Adipose tissue (tissue), 3 donors: ENCODE measurements around the gene S100A13. TPM values are rescaled to one million over a fixed set of nuclear protein-coding genes. Genes with fewer than 3 reads are reported as not detected.
A peak's percentile ranks its signal among the peaks of the same experiment; 100 is the strongest.

Experiments used
- H3K27ac ChIP-seq: one replicate; pipeline ENCODE4 v1.5.1; 2013; ENCODE audit warnings: low read depth, low read length
- WGBS, 3 donors: extraction: QIAGEN DNeasy Blood & Tissue Kit; methylation state at CpG; one replicate each; pipeline ENCODE4 v1.1.7; 2013; 5-methylcytosine and 5-hydroxymethylcytosine counted together
- polyA plus RNA-seq, 3 donors: library from polyadenylated mRNA; stranded (reverse); fragments of 200-250 nt; gene quantifications; one replicate each; pipeline ENCODE4 v1.2.3, GENCODE V29; 2013
- donor health status: healthy with polysubstance abuse.
- donor health status: Bipolar disorder and iron deficiency.
- donor health status: healthy.

Gene S100A13
- polyA plus RNA-seq, 3 donors = 51.7 to 532 (median 205) TPM

- 83 to 92% (median 91%) methylated on average over 7 of the region's 7 CpGs for WGBS, 3 donors
- no peak overlapping the region for H3K27ac ChIP-seq
Measured at GRCh38 chr1:153630384-153630783, 3.1 kb upstream of the S100A13 start.

GRCh38 chr1:153629971-153630370 lies 2.7 kb upstream of the S100A13 start:
- WGBS, 3 donors = 100% methylated on average over 1 of the region's 1 CpG

DNA sequence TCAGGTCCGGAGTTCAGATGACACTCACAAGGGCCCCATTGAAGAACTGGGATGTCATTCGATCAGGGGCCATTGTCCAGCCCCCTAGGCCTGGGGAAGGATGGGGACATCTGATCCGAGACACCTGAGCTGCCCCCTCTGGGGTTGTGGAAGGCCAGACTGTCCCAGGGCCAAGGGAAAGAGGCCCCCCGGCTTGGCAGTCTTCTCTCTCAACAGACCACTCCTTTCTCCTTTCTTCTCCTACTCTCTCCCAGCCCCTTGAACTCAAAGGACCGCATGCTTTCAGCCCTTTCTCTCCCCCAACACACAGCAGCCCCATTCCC lies 2.0 kb upstream of the S100A13 start:
- 79 to 88% (median 87%) methylated on average over 5 of the region's 5 CpGs for WGBS, 3 donors

More at GRCh38 chr1:153629971-153630370, 2.7 kb upstream of the S100A13 start:
- no peak overlapping the region for H3K27ac ChIP-seq

GRCh38 chr1:153628638-153629342 lies 1.5 kb upstream of the S100A13 start:
- no peak overlapping the region for H3K27ac ChIP-seq
- WGBS, 3 donors = 72 to 86% (median 74%) methylated on average over 6 of the region's 6 CpGs

More for the DNA sequence above, 2.0 kb upstream of the S100A13 start:
- H3K27ac ChIP-seq = no peak overlapping the region

DNA sequence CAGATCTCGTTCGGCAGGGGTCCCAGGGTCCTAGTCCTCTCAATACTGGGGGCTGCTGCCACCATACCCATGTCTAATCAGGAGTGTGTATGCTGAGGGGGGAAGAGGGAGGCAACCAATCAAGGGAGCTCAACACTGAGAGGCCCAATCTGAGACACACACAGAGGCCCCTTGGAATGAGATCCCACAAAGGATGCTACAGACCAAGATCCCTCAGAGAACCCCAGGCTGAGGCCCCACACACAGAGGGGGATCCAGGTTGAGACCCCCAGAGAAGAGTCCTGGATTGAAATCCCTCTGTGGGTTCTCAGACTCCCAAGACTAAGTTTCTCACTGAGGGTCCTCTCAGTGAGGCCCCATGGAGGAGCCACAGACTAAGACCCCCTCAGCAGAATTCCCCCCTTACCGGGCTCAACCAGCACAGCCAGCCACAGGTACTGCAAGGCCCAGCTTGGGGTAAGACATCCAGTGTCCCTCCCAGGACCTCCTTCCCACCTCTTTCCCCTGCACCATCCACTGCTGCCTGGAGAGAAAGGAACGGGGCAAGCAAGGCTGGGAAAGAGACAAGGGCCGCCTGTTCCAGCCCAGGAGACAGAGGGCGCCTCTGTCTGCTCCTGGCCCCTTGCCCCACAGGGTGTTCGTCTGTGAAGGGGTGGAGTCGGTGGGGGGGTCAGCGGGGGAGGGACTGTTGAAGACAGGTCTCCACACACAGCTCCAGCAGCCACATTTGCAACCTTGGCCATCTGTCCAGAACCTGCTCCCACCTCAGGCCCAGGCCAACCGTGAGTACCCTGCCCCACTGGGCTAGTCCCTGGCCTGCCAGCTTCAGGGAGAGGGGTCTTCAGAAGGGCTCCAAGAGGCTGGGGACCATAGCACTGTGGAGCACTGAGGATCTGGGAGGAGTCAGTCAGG lies 666 bp upstream of the S100A13 start, which contains the start of gene S100A1:
TSS of gene S100A1 (plus strand) at position 720 of the 912 bp plus-strand sequence. CDS start 2,088 bp downstream, outside the sequence.
- no peak within 1 kb of the TSS for H3K27ac ChIP-seq
- 55 to 65% (median 64%) methylated on average over 10 of the region's 10 CpGs for WGBS, 3 donors

GRCh38 chr1:153626477-153626903 lies 815 bp downstream of the S100A13 start:
- H3K27ac ChIP-seq = peak overlapping the region; percentile 7
- 47 to 66% (median 51%) methylated on average over 3 of the region's 3 CpGs for WGBS, 3 donors

DNA sequence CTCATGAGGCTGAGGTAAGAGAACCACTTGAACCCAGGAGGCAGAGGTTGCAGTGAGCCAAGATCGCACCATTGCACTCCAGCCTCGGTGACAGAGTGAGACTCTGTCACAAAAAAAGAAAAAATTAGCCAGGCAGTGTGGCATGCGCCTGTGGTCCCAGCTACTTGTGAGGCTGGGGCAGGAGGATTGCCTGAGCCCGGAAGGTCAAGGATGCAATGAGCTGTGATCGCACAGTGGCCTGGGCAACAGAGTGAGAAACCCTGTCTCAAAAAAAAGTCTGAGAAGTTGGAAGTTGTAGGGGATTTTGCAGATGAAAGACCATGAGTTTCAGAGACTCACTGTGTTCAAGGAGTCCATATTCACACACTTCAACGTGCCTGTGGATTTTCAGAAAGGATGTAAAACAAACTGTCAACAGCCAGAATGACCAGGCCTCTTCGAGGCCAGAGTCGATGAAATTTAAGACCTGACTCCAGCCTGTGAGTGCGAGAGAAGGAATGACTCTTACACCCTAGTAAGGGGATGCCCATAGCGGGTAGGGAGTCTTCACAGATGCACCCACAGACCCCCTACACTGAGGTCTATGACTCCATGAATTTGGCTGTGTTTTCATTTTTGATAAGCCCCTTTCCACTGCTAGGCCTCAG lies 2.2 kb downstream of the S100A13 start:
- 88 to 94% (median 89%) methylated on average over 10 of the region's 10 CpGs for WGBS, 3 donors
- no peak overlapping the region for H3K27ac ChIP-seq

DNA sequence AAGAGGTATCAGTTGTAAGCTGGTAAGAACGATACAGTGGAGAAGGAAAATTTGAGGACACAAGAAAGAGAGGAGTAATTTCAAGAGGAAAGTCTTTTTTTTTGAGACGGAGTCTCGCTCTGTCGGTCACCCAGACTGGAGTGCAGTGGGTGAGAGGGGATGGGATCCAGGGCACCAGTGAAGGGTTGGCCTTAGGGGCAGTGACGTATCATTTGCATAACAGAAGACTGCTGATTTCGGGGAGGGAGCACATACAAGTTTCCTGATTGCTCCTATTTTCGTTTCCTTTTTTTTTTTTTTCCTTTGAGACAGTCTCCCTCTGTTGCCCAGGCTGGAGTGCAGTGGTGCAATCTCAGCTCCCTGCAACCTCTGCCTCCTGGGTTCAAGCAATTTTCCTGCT lies 4.2 kb downstream of the S100A13 start:
- WGBS, 3 donors = 55 to 82% (median 68%) methylated on average over 7 of the region's 7 CpGs
- H3K27ac ChIP-seq = no peak overlapping the region

DNA sequence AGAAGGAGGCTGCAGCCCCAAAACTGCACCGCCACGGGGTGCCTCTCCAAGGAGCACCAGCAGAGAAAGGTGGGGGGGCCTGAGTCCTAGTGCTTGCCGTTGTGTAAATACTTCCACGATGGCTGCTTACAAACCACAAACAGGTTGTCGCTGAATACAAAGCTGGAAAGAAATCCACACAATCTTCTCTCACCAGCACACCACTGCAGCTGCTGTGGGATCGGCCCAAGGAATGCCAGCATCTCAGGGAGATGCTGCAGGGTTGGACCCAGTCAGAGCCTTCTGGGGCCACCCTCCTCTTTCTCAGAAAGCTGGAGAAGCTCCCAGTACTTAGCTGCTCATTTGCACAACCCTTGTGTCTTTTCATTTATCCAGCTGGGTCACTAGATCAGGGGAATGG lies 8.1 kb downstream of the S100A13 start:
- H3K27ac ChIP-seq = no peak overlapping the region
- 91 to 96% (median 94%) methylated on average over 6 of the region's 6 CpGs for WGBS, 3 donors

GRCh38 chr1:153617663-153618062 lies 9.6 kb downstream of the S100A13 start:
- WGBS, 3 donors = 13 to 46% (median 37%) methylated on average over 6 of the region's 6 CpGs
- no peak overlapping the region for H3K27ac ChIP-seq

- WGBS, 3 donors = 72 to 88% (median 74%) methylated on average over 5 of the region's 5 CpGs
- H3K27ac ChIP-seq = no peak overlapping the region
Measured at GRCh38 chr1:153616917-153617311, 10.4 kb downstream of the S100A13 start.

DNA sequence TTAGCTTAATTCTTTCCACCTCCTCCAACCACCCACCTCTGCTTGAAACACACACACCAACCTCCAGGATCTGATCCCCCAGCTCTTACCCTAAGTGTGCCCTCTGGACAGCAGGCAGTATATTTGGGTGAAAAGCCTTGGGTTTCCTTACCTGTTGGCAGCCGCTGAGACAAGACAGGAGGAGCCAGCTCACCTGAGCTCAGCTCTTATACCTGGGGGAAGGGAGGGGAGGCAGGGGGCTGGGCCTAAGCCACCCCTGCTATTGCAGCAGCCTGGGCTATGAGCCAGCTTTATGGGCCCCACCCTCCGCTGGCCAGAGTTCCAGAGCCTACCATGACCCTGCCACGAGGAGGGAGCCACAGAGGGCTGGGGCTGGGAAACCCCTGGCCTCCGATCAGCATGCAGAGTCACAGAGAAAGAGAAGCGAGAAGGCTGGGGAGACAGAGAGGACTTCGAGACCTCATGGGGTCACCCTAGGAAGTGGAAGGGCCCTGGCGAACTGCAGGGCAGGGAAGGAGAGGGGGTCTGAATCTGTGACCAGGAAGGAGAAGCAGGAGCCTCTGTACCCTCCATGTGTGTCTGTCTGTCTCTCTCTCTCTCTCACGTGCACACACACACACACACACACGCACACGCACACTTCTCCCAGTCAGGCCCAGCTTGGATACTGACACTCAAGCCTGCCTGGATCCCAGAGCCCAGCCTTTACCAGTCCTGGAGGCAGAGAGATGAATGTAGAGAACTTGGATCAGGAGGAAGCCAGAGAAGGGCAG lies 11.0 kb downstream of the S100A13 start, which contains the start of gene S100A14:
TSS of gene S100A14 (minus strand) at position 182 of the 773 bp plus-strand sequence. CDS start 467 bp downstream, outside the sequence.
- H3K27ac ChIP-seq = no peak within 1 kb of the TSS
- WGBS, 3 donors = 65 to 73% (median 70%) methylated on average over 9 to 10 of the region's 10 CpGs

GRCh38 chr1:153615406-153615805 lies 11.9 kb downstream of the S100A13 start:
- 81 to 98% (median 88%) methylated on average over 2 of the region's 2 CpGs for WGBS, 3 donors

GRCh38 chr1:153614906-153615305 lies 12.4 kb downstream of the S100A13 start:
- 91 to 93% (median 92%) methylated on average over 7 of the region's 7 CpGs for WGBS, 3 donors
- no peak overlapping the region for H3K27ac ChIP-seq

More at GRCh38 chr1:153615406-153615805, 11.9 kb downstream of the S100A13 start:
- no peak overlapping the region for H3K27ac ChIP-seq

DNA sequence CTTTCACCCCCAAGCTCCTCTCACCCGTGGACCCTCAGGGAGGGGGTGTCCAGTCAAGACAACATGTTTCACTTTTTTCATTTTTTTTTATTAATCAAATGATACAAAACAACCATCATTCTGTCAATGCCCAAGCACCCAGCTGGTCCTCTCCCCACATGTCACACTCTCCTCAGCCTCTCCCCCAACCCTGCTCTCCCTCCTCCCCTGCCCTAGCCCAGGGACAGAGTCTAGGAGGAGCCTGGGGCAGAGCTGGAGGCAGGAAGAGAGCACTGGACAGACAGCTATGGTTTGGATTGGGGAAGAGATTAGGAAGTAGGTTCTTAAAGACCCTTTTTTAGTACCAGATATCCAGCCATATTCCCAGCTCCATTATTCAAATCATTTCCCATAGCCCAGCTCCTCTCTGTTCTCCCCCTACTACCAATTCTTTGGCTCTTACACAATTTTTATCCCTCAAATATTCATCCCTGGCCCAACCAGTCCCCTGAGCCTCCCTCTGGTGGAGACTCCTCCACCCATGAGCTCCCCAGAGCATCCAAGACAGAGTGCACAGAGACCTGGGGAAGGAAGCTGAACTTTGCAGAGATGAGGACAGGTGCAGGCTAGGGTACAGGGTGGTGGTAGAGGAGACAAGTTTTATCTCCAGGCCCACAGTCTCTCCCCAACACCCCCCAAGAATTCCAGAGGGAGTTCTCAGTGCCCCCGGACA lies 13.0 kb downstream of the S100A13 start:
- H3K27ac ChIP-seq = no peak overlapping the region
- WGBS, 3 donors = 64 to 89% (median 76%) methylated on average over 2 of the region's 2 CpGs

DNA sequence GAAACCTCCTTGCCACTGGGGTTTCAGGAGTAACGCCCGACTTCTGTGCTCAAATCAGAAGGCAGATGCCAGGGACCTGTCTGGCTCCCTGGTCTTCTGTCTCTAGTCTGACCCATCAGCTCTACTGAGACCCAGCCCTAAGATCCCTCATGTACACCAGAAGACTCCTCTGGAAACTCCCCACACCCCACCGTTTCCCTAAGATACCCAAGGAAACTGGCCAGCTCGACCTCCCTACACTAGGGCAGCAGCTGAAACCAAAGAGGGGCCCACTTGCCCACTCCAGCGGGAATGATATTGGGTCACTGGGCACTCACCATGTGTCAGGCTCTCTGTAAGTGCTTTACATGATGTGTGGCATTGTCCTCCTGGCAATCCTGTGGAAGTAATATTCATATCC lies 13.9 kb downstream of the S100A13 start:
- no peak overlapping the region for H3K27ac ChIP-seq
- WGBS, 3 donors = 78 to 88% (median 80%) methylated on average over 5 of the region's 5 CpGs

- H3K27ac ChIP-seq = peak within 1 kb of the TSS; percentile 21
- 30 to 60% (median 53%) methylated on average over 9 of the region's 9 CpGs for WGBS, 3 donors
Measured at GRCh38 chr1:153612755-153613331, 14.5 kb downstream of the S100A13 start, which contains the start of gene S100A16. S100A16 (minus strand) TSS chr1:153613137; CDS start chr1:153608151, 4,986 bp downstream.
